BLaER1 (cell line): Measurements from ENCODE around the gene UBE2Z.
A peak's percentile ranks its signal among the peaks of the same experiment; 100 is the strongest.
"Not testable (repeated sequence)": the region's sequence is repeated elsewhere in the genome, so short reads cannot be mapped to it uniquely, and the experiment has no call there.

Source experiments
- H3K27ac ChIP-seq: shearing (Covaris generic); formaldehyde crosslinking; 2 replicates; pipeline ENCODE4 v1.8.1; 2022
- H3K27me3 ChIP-seq: shearing (Covaris generic); formaldehyde crosslinking; 2 replicates; pipeline ENCODE4 v1.8.1; 2022
- H3K36me3 ChIP-seq: shearing (Covaris generic); formaldehyde crosslinking; 2 replicates; pipeline ENCODE4 v1.8.1; 2022
- H3K4me1 ChIP-seq: shearing (Covaris generic); formaldehyde crosslinking; 2 replicates; pipeline ENCODE4 v1.8.1; 2022
- H3K4me2 ChIP-seq: shearing (Covaris generic); formaldehyde crosslinking; 2 replicates; pipeline ENCODE4 v1.8.1; 2022
- H3K4me3 ChIP-seq: shearing (Covaris generic); formaldehyde crosslinking; 2 replicates; pipeline ENCODE4 v1.8.1; 2022
- H3K9ac ChIP-seq: shearing (Covaris generic); formaldehyde crosslinking; 2 replicates; pipeline ENCODE4 v1.8.1; 2022
- H3K9me3 ChIP-seq: shearing (Covaris generic); formaldehyde crosslinking; 2 replicates; pipeline ENCODE4 v1.8.1; 2022
- H4K20me1 ChIP-seq: shearing (Covaris generic); formaldehyde crosslinking; 2 replicates; pipeline ENCODE4 v1.8.1; 2022
- Cebpa-rat ChIP-seq: shearing (Covaris generic); IDR thresholded peaks from 2 replicates; pipeline ENCODE4 v1.8.1; 2022

Gene UBE2Z

GRCh38 chr17:48925991-48926342 is 17.8 kb downstream of the UBE2Z start:
- H3K4me1 ChIP-seq: peaks cover 30% of the 10 kb centered on the region
- no peaks in the 10 kb centered on the region for H3K27me3 ChIP-seq
- peaks cover 81% of the 10 kb centered on the region for H4K20me1 ChIP-seq
- H3K27ac ChIP-seq: no peak overlapping the region
- H3K9ac ChIP-seq: no peak overlapping the region
- no peak overlapping the region for H3K4me2 ChIP-seq
- no peak overlapping the region for H3K4me3 ChIP-seq
- peaks cover 100% of the 10 kb centered on the region for H3K36me3 ChIP-seq
- no peaks in the 10 kb centered on the region for H3K9me3 ChIP-seq
- TF ChIP-seq Cebpa-rat: no peak

- TF ChIP-seq Cebpa-rat: no peak
- no peak overlapping the region for H3K9ac ChIP-seq
- no peak overlapping the region for H3K27ac ChIP-seq
- H3K9me3 ChIP-seq: no peaks in the 10 kb centered on the region
- no peak overlapping the region for H3K4me3 ChIP-seq
- peaks cover 100% of the 10 kb centered on the region for H3K36me3 ChIP-seq
- H3K4me1 ChIP-seq: peaks cover 30% of the 10 kb centered on the region
- H3K4me2 ChIP-seq: no peak overlapping the region
- H4K20me1 ChIP-seq: peaks cover 92% of the 10 kb centered on the region
- no peaks in the 10 kb centered on the region for H3K27me3 ChIP-seq
Measured at GRCh38 chr17:48927978-48928745, 20.0 kb downstream of the UBE2Z start.

GRCh38 chr17:48928876-48929811 is 20.9 kb downstream of the UBE2Z start:
- peaks cover 30% of the 10 kb centered on the region for H3K4me1 ChIP-seq
- H3K9me3 ChIP-seq: no peaks in the 10 kb centered on the region
- no peak overlapping the region for H3K4me3 ChIP-seq
- H3K36me3 ChIP-seq: peaks cover 100% of the 10 kb centered on the region
- TF ChIP-seq Cebpa-rat: no peak
- H3K27me3 ChIP-seq: no peaks in the 10 kb centered on the region
- peak overlapping the region; percentile 5; the same call in 1 of the 2 replicates for H3K9ac ChIP-seq
- no peak overlapping the region for H3K27ac ChIP-seq
- peak overlapping the region; percentile 16 for H3K4me2 ChIP-seq
- H4K20me1 ChIP-seq: peaks cover 93% of the 10 kb centered on the region

GRCh38 chr17:48929812-48930165 is 21.6 kb downstream of the UBE2Z start:
- no peaks in the 10 kb centered on the region for H3K27me3 ChIP-seq
- H3K9ac ChIP-seq: peak overlapping the region; percentile 5; the same call in 1 of the 2 replicates
- H3K4me2 ChIP-seq: peak overlapping the region; percentile 16
- H3K4me3 ChIP-seq: no peak overlapping the region
- H3K4me1 ChIP-seq: peaks cover 30% of the 10 kb centered on the region
- peak overlapping the region; percentile 1; the same call in 1 of the 2 replicates for H3K27ac ChIP-seq
- H3K9me3 ChIP-seq: no peaks in the 10 kb centered on the region
- H4K20me1 ChIP-seq: peaks cover 90% of the 10 kb centered on the region
- H3K36me3 ChIP-seq: peaks cover 100% of the 10 kb centered on the region
- TF ChIP-seq Cebpa-rat: no peak

GRCh38 chr17:48930435-48930873 is 22.2 kb downstream of the UBE2Z start:
- H3K4me3 ChIP-seq: no peak overlapping the region
- H3K4me2 ChIP-seq: peak overlapping the region; percentile 16; the same call in 1 of the 2 replicates
- peak overlapping the region; percentile 1; the same call in 1 of the 2 replicates for H3K27ac ChIP-seq
- no peaks in the 10 kb centered on the region for H3K27me3 ChIP-seq
- no peaks in the 10 kb centered on the region for H3K9me3 ChIP-seq
- no peak for TF ChIP-seq Cebpa-rat
- peaks cover 98% of the 10 kb centered on the region for H3K36me3 ChIP-seq
- H3K4me1 ChIP-seq: peaks cover 30% of the 10 kb centered on the region
- H4K20me1 ChIP-seq: peaks cover 83% of the 10 kb centered on the region
- H3K9ac ChIP-seq: no peak overlapping the region

- Histone ChIP-seq H3K36me3 (peaks cover 98% of the 10 kb centered on the region), H3K27me3 (no peaks in the 10 kb centered on the region), H3K9me3 (no peaks in the 10 kb centered on the region), H3K4me2 (no peak overlapping the region), H3K9ac (no peak overlapping the region), H3K4me3 (no peak overlapping the region), H4K20me1 (peaks cover 59% of the 10 kb centered on the region), H3K27ac (no peak overlapping the region), H3K4me1 (peaks cover 20% of the 10 kb centered on the region)
- no peak for TF ChIP-seq Cebpa-rat
Measured at GRCh38 chr17:48933035-48933434, 24.8 kb downstream of the UBE2Z start.

- peak within 1 kb of the TSS; percentile 90 for H3K9ac ChIP-seq
- peak within 1 kb of the TSS; percentile 85 for H3K27ac ChIP-seq
- H3K4me1 ChIP-seq: peaks cover 29% of the 10 kb centered on the region
- H3K4me2 ChIP-seq: peak within 1 kb of the TSS; percentile 93
- H3K9me3 ChIP-seq: no peaks in the 10 kb centered on the region; the same call in 1 of the 2 replicates
- H4K20me1 ChIP-seq: no peaks in the 10 kb centered on the region
- H3K4me3 ChIP-seq: peak within 1 kb of the TSS; percentile 86
- H3K36me3 ChIP-seq: peaks cover 31% of the 10 kb centered on the region
- TF ChIP-seq Cebpa-rat: no peak
- no peaks in the 10 kb centered on the region for H3K27me3 ChIP-seq
Measured at GRCh38 chr17:48944515-48945260, 36.5 kb downstream of the UBE2Z start, which contains the start of gene SNF8. TSS of gene SNF8 (minus strand) at chr17:48944842. CDS start at chr17:48944734, 108 bp downstream.

GRCh38 chr17:48945261-48945651 is 37.0 kb downstream of the UBE2Z start:
- Histone ChIP-seq H3K4me1 (peaks cover 29% of the 10 kb centered on the region), H3K4me3 (peak overlapping the region; percentile 86), H3K27ac (peak overlapping the region; percentile 85), H3K9ac (peak overlapping the region; percentile 90), H3K36me3 (peaks cover 25% of the 10 kb centered on the region), H3K4me2 (peak overlapping the region; percentile 93)
- H3K9me3 ChIP-seq, H4K20me1 ChIP-seq, H3K27me3 ChIP-seq: not testable (repeated sequence)

- Histone ChIP-seq H3K9me3 (no peaks in the 10 kb centered on the region), H3K9ac (no peak overlapping the region), H3K36me3 (no peaks in the 10 kb centered on the region), H3K4me3 (no peak overlapping the region), H3K4me2 (no peak overlapping the region), H3K27me3 (no peaks in the 10 kb centered on the region), H4K20me1 (no peaks in the 10 kb centered on the region), H3K4me1 (peaks cover 23% of the 10 kb centered on the region), H3K27ac (no peak overlapping the region)
- TF ChIP-seq Cebpa-rat: no peak
Measured at GRCh38 chr17:48951572-48951971, 43.4 kb downstream of the UBE2Z start.
